Tibial nerve (tissue), 4 donors: Measurements from ENCODE around the gene ARHGEF17. TPM values are rescaled to one million over a fixed set of nuclear protein-coding genes. Genes with fewer than 3 reads are reported as not detected.

ENCODE experiments used
- DNase-seq, 2 donors: peaks; one replicate each; pipeline ENCODE4 v3.0.0-alpha.2; 2019; ENCODE audit warnings: low spot score in 2 of 2
- H3K27ac ChIP-seq, 4 donors: fragments of 200-600 bp; sonication (generic) in 3 of 4; one replicate each; pipeline ENCODE4 v1.5.1; 2017 to 2019; ENCODE audit warnings: mild to moderate bottlenecking in 1 of 4
- H3K27me3 ChIP-seq, 2 donors: fragments of 200-600 bp; sonication (generic) in 1 of 2; one replicate each; pipeline versions ENCODE4 v1.5.1 to v1.6.0; 2017 to 2019
- H3K36me3 ChIP-seq, 3 donors: fragments of 200-600 bp; sonication (generic); one replicate each; pipeline ENCODE4 v1.5.1; 2018 to 2019
- H3K4me1 ChIP-seq, 4 donors: fragments of 200-600 bp; sonication (generic) in 3 of 4; one replicate each; pipeline ENCODE4 v1.5.1; 2017 to 2019
- H3K4me3 ChIP-seq, 4 donors: fragments of 200-600 bp; sonication (generic) in 3 of 4; one replicate each; pipeline ENCODE4 v1.5.1; 2017 to 2019; ENCODE audit warnings: mild to moderate bottlenecking in 1 of 4, moderate library complexity in 1 of 4
- H3K9me3 ChIP-seq, 4 donors: fragments of 200-600 bp; sonication (generic) in 3 of 4; one replicate each; pipeline ENCODE4 v1.5.1; 2017 to 2019
- CTCF ChIP-seq, 5 experiments: fragments of 200-600 bp in 3 of 5; fragments of 450-650 bp in 2 of 5; sonication (generic) in 3 of 5; IDR thresholded peaks; one replicate each; pipeline ENCODE4 v1.5.1; 2016 to 2019; ENCODE audit warnings: antibody characterized with exemption in 5 of 5, mild to moderate bottlenecking in 3 of 5, moderate library complexity in 2 of 5
- EP300 ChIP-seq, 2 donors: sonication (generic); formaldehyde crosslinking; IDR thresholded peaks; one replicate each; pipeline ENCODE4 v1.6.1; 2017; ENCODE audit warnings: antibody characterized with exemption in 2 of 2, mild to moderate bottlenecking in 1 of 2
- POLR2A ChIP-seq, 2 donors: fragments of 450-650 bp; IDR thresholded peaks; one replicate each; pipeline ENCODE4 v1.6.1; 2017; ENCODE audit warnings: antibody characterized with exemption in 2 of 2, mild to moderate bottlenecking in 2 of 2, moderate library complexity in 2 of 2
- WGBS, 2 donors: methylation state at CpG; one replicate each; pipeline ENCODE4 v1.1.5; 2018; 5-methylcytosine and 5-hydroxymethylcytosine counted together
- total RNA-seq, 4 donors: library from RNA; depleted of rRNA; stranded (reverse); fragments of >200 nt; gene quantifications; one replicate each; pipeline ENCODE4 v1.1.0, GENCODE V29; 2016

Gene ARHGEF17
- total RNA-seq, 4 donors from 2014 or later, result 102 to 135 (median 112) TPM

GRCh38 chr11:73295241-73295995, 12.7 kb upstream of the ARHGEF17 start:
- no peak overlapping the region for H3K27ac ChIP-seq
- H3K27me3 ChIP-seq, result no peaks in the 10 kb centered on the region
- 40 to 41% methylated on average over 12 of the region's 12 CpGs for WGBS, 2 donors
- H3K36me3 ChIP-seq, result no peaks in the 10 kb centered on the region
- DNase-seq, result peak in 1 of 2 donors; percentile 71
- no peaks in the 10 kb centered on the region for H3K4me1 ChIP-seq
- no peak overlapping the region for H3K4me3 ChIP-seq
- H3K9me3 ChIP-seq, result no peaks in the 10 kb centered on the region
- peak; percentile 71 to 87 (median 79) for TF ChIP-seq CTCF (IDR thresholded peaks at IDR 0.05)
- no peak for TF ChIP-seq POLR2A (IDR thresholded peaks at IDR 0.05)
- TF ChIP-seq EP300 (IDR thresholded peaks at IDR 0.05), result no peak

GRCh38 chr11:73295996-73296318, 12.1 kb upstream of the ARHGEF17 start:
- H3K27me3 ChIP-seq, result no peaks in the 10 kb centered on the region
- H3K4me3 ChIP-seq, result no peak overlapping the region
- H3K9me3 ChIP-seq, result no peaks in the 10 kb centered on the region
- WGBS, 2 donors, result 89% methylated on average over 3 of the region's 3 CpGs
- H3K36me3 ChIP-seq, result no peaks in the 10 kb centered on the region
- DNase-seq, result no peak
- TF ChIP-seq POLR2A (IDR thresholded peaks at IDR 0.05) (no peak), CTCF (IDR thresholded peaks at IDR 0.05) (no peak), EP300 (IDR thresholded peaks at IDR 0.05) (no peak)
- no peak overlapping the region for H3K27ac ChIP-seq
- no peaks in the 10 kb centered on the region for H3K4me1 ChIP-seq

- WGBS, 2 donors, result 91 to 93% methylated on average over 35 of the region's 35 CpGs
- H3K4me1 ChIP-seq, result no peaks in the 10 kb centered on the region
- TF ChIP-seq CTCF (IDR thresholded peaks at IDR 0.05) (no peak), EP300 (IDR thresholded peaks at IDR 0.05) (no peak), POLR2A (IDR thresholded peaks at IDR 0.05) (no peak)
Observed at GRCh38 chr11:73296501-73297230, 11.4 kb upstream of the ARHGEF17 start.

GRCh38 chr11:73297231-73297590, 10.9 kb upstream of the ARHGEF17 start:
- no peaks in the 10 kb centered on the region for H3K9me3 ChIP-seq
- no peaks in the 10 kb centered on the region for H3K27me3 ChIP-seq
- no peaks in the 10 kb centered on the region for H3K4me1 ChIP-seq
- no peak for DNase-seq
- TF ChIP-seq CTCF (IDR thresholded peaks at IDR 0.05) (no peak), EP300 (IDR thresholded peaks at IDR 0.05) (no peak), POLR2A (IDR thresholded peaks at IDR 0.05) (no peak)
- 91 to 94% methylated on average over 15 to 18 of the region's 18 CpGs for WGBS, 2 donors
- no peak overlapping the region for H3K4me3 ChIP-seq
- no peaks in the 10 kb centered on the region for H3K36me3 ChIP-seq
- no peak overlapping the region for H3K27ac ChIP-seq

More at GRCh38 chr11:73296501-73297230, 11.4 kb upstream of the ARHGEF17 start:
- Histone ChIP-seq H3K36me3 (no peaks in the 10 kb centered on the region), H3K4me3 (no peak overlapping the region), H3K9me3 (no peaks in the 10 kb centered on the region), H3K27ac (no peak overlapping the region), H3K27me3 (no peaks in the 10 kb centered on the region)
- no peak for DNase-seq

GRCh38 chr11:73297702-73298101, 10.4 kb upstream of the ARHGEF17 start:
- no peaks in the 10 kb centered on the region for H3K4me1 ChIP-seq
- 82 to 91% methylated on average over 3 of the region's 3 CpGs for WGBS, 2 donors
- TF ChIP-seq EP300 (IDR thresholded peaks at IDR 0.05) (no peak), CTCF (IDR thresholded peaks at IDR 0.05) (no peak), POLR2A (IDR thresholded peaks at IDR 0.05) (no peak)
- H3K9me3 ChIP-seq, result no peaks in the 10 kb centered on the region
- H3K27ac ChIP-seq, result no peak overlapping the region
- no peak for DNase-seq
- no peaks in the 10 kb centered on the region for H3K36me3 ChIP-seq
- no peak overlapping the region for H3K4me3 ChIP-seq
- no peaks in the 10 kb centered on the region for H3K27me3 ChIP-seq
